ENCODE data around the gene KLHL6. TPM values are rescaled to one million over a fixed set of nuclear protein-coding genes. Genes with fewer than 3 reads are reported as not detected.
A peak's percentile ranks its signal among the peaks of the same experiment; 100 is the strongest.
"Not testable (repeated sequence)": the region's sequence is repeated elsewhere in the genome, so short reads cannot be mapped to it uniquely, and the experiment has no call there.

Gene KLHL6
- total and polyA plus RNA-seq, 4 experiments from 2014 or later: 8.4 to 56.1 (median 39.5) TPM

- Histone ChIP-seq H3K36me3 (ENCODE audit: insufficient read depth, low read length) (no peaks in the 10 kb centered on the region), H3K4me3 (ENCODE audit: low read length in 2 of 2) (no peak overlapping the region), H3K27me3 (ENCODE audit: insufficient read depth, low read length) (no peaks in the 10 kb centered on the region), H3K27ac (ENCODE audit: low read depth, low read length) (no peak overlapping the region), H3K4me1 (ENCODE audit: insufficient read depth, low read length) (peaks cover 7% of the 10 kb centered on the region), H3K9me3 (ENCODE audit: control insufficient read depth in 1 of 2, low read length in 2 of 2) (no peaks in the 10 kb centered on the region)
- H3K4me1 Mint-ChIP-seq: peaks cover 2 to 6% (median 6%) of the 10 kb centered on the region in 4 donors
- intact Hi-C loops (cut with micrococcal nuclease): no loop called here
- no peaks in the 10 kb centered on the region for H3K36me3 Mint-ChIP-seq
- ChIA-PET POLR2A (ENCODE audit: partially characterized antibody) (no interaction called here), CTCF (ENCODE audit: partially characterized antibody) (interaction anchor here (9.7 kb wide), 1 partner anchor 291 kb away, joined by 153 read pairs; no protein-coding TSS in a partner anchor)
- H3K27ac Mint-ChIP-seq: peak overlapping the region in 1 of 7 donors; percentile 36
- H3K4me3 Mint-ChIP-seq: no peak overlapping the region
- H3K27me3 Mint-ChIP-seq: peaks cover 6 to 8% of the 10 kb centered on the region in 2 donors
- H3K9me3 Mint-ChIP-seq: no peaks in the 10 kb centered on the region
- no peak for DNase-seq
Observed at GRCh38 chr3:183473969-183474368, 81.5 kb downstream of the KLHL6 start.

GRCh38 chr3:183472155-183472554 is 83.4 kb downstream of the KLHL6 start:
- no peak for DNase-seq
- Mint-ChIP-seq H3K9me3 (no peaks in the 10 kb centered on the region), H3K4me3 (no peak overlapping the region), H3K27ac (no peak overlapping the region), H3K36me3 (no peaks in the 10 kb centered on the region), H3K4me1 (peaks cover 2 to 6% (median 6%) of the 10 kb centered on the region in 4 donors), H3K27me3 (peaks cover 6 to 8% of the 10 kb centered on the region in 2 donors)
- ChIA-PET POLR2A (ENCODE audit: partially characterized antibody) (no interaction called here), CTCF (ENCODE audit: partially characterized antibody) (interaction anchor here (0.6 to 9.7 kb wide), 8 partner anchors 55 to 347 kb away, joined by 3 to 153 read pairs (median 3); no protein-coding TSS in a partner anchor)
- H3K36me3 ChIP-seq (ENCODE audit: insufficient read depth, low read length): no peaks in the 10 kb centered on the region
- H3K4me3 ChIP-seq (ENCODE audit: low read length in 2 of 2): no peak overlapping the region
- no peaks in the 10 kb centered on the region for H3K9me3 ChIP-seq (ENCODE audit: control insufficient read depth in 1 of 2, low read length in 2 of 2)
- H3K4me1 ChIP-seq (ENCODE audit: insufficient read depth, low read length): peaks cover 7% of the 10 kb centered on the region
- H3K27ac ChIP-seq (ENCODE audit: low read depth, low read length): no peak overlapping the region
- intact Hi-C loops (cut with micrococcal nuclease): no loop called here
- H3K27me3 ChIP-seq (ENCODE audit: insufficient read depth, low read length): no peaks in the 10 kb centered on the region

- intact Hi-C loops (cut with micrococcal nuclease): loop anchor here (10.0 kb wide), 1 partner anchor 196 kb away; no protein-coding TSS in a partner anchor
- POLR2A ChIA-PET (ENCODE audit: partially characterized antibody): no interaction called here
Observed at GRCh38 chr3:183468424-183468823, 87.1 kb downstream of the KLHL6 start.

GRCh38 chr3:183466575-183466974 is 88.9 kb downstream of the KLHL6 start:
- intact Hi-C loops (cut with micrococcal nuclease): loop anchor here (10.0 kb wide), 1 partner anchor 198 kb away; no protein-coding TSS in a partner anchor

More at GRCh38 chr3:183468424-183468823, 87.1 kb downstream of the KLHL6 start:
- CTCF ChIA-PET (ENCODE audit: partially characterized antibody): interaction anchor here (0.8 to 9.7 kb wide), 12 partner anchors 9 to 301 kb away, joined by 3 to 153 read pairs (median 5); no protein-coding TSS in a partner anchor
- Histone ChIP-seq H3K4me1 (ENCODE audit: insufficient read depth, low read length) (peaks cover 7% of the 10 kb centered on the region), H3K36me3 (ENCODE audit: insufficient read depth, low read length) (no peaks in the 10 kb centered on the region), H3K27me3 (ENCODE audit: insufficient read depth, low read length) (no peaks in the 10 kb centered on the region), H3K4me3 (ENCODE audit: low read length in 2 of 2) (no peak overlapping the region), H3K9me3 (ENCODE audit: control insufficient read depth in 1 of 2, low read length in 2 of 2) (no peaks in the 10 kb centered on the region), H3K27ac (ENCODE audit: low read depth, low read length) (no peak overlapping the region)
- H3K27ac Mint-ChIP-seq: no peak overlapping the region
- H3K9me3 Mint-ChIP-seq: no peaks in the 10 kb centered on the region
- H3K36me3 Mint-ChIP-seq: no peaks in the 10 kb centered on the region
- H3K4me3 Mint-ChIP-seq: no peak overlapping the region
- DNase-seq: no peak
- peaks cover 2 to 6% (median 6%) of the 10 kb centered on the region in 4 donors for H3K4me1 Mint-ChIP-seq
- H3K27me3 Mint-ChIP-seq: no peaks in the 10 kb centered on the region

GRCh38 chr3:183465710-183466109 is 89.8 kb downstream of the KLHL6 start:
- H3K4me1 Mint-ChIP-seq; POLR2A ChIA-PET (ENCODE audit: partially characterized antibody); H3K27ac ChIP-seq (ENCODE audit: low read depth, low read length); H3K4me3 ChIP-seq (ENCODE audit: low read length in 2 of 2); H3K27me3 ChIP-seq (ENCODE audit: insufficient read depth, low read length); H3K36me3 ChIP-seq (ENCODE audit: insufficient read depth, low read length); H3K9me3 ChIP-seq (ENCODE audit: control insufficient read depth in 1 of 2, low read length in 2 of 2); H3K9me3 Mint-ChIP-seq; H3K27ac Mint-ChIP-seq; H3K4me3 Mint-ChIP-seq; H3K36me3 Mint-ChIP-seq; H3K27me3 Mint-ChIP-seq; DNase-seq; H3K4me1 ChIP-seq (ENCODE audit: insufficient read depth, low read length): not testable (repeated sequence)
- CTCF ChIA-PET (ENCODE audit: partially characterized antibody): interaction anchor here (0.9 to 1.3 kb wide), 2 partner anchors 95 to 419 kb away, joined by 3 to 6 read pairs; partner anchors contain the start of gene PARL
- intact Hi-C loops (cut with micrococcal nuclease): loop anchor here (10.0 kb wide), 1 partner anchor 199 kb away; no protein-coding TSS in a partner anchor

More at GRCh38 chr3:183466575-183466974, 88.9 kb downstream of the KLHL6 start:
- H3K27ac Mint-ChIP-seq: no peak overlapping the region
- Histone ChIP-seq H3K9me3 (ENCODE audit: control insufficient read depth in 1 of 2, low read length in 2 of 2) (no peaks in the 10 kb centered on the region), H3K4me3 (ENCODE audit: low read length in 2 of 2) (no peak overlapping the region), H3K27ac (ENCODE audit: low read depth, low read length) (no peak overlapping the region), H3K27me3 (ENCODE audit: insufficient read depth, low read length) (no peaks in the 10 kb centered on the region), H3K36me3 (ENCODE audit: insufficient read depth, low read length) (no peaks in the 10 kb centered on the region), H3K4me1 (ENCODE audit: insufficient read depth, low read length) (peaks cover 7% of the 10 kb centered on the region)
- H3K4me3 Mint-ChIP-seq: no peak overlapping the region
- H3K4me1 Mint-ChIP-seq: peaks cover 2 to 6% (median 6%) of the 10 kb centered on the region in 4 donors
- ChIA-PET CTCF (ENCODE audit: partially characterized antibody) (interaction anchor here (0.7 to 1.3 kb wide), 3 partner anchors 94 to 629 kb away, joined by 3 to 6 read pairs (median 5); no protein-coding TSS in a partner anchor), POLR2A (ENCODE audit: partially characterized antibody) (no interaction called here)
- DNase-seq: no peak
- H3K36me3 Mint-ChIP-seq: no peaks in the 10 kb centered on the region
- no peaks in the 10 kb centered on the region for H3K9me3 Mint-ChIP-seq
- peaks cover 0 to 1% of the 10 kb centered on the region in 2 donors for H3K27me3 Mint-ChIP-seq

GRCh38 chr3:183464480-183464879 is 91.0 kb downstream of the KLHL6 start:
- Mint-ChIP-seq H3K4me1 (peaks cover 2 to 5% (median 4%) of the 10 kb centered on the region in 4 donors), H3K27ac (no peak overlapping the region), H3K27me3 (peaks cover 0 to 1% of the 10 kb centered on the region in 2 donors), H3K9me3 (no peaks in the 10 kb centered on the region), H3K4me3 (no peak overlapping the region), H3K36me3 (no peaks in the 10 kb centered on the region)
- Histone ChIP-seq H3K27ac (ENCODE audit: low read depth, low read length) (no peak overlapping the region), H3K4me3 (ENCODE audit: low read length in 2 of 2) (no peak overlapping the region), H3K27me3 (ENCODE audit: insufficient read depth, low read length) (no peaks in the 10 kb centered on the region), H3K4me1 (ENCODE audit: insufficient read depth, low read length) (peaks cover 5% of the 10 kb centered on the region), H3K36me3 (ENCODE audit: insufficient read depth, low read length) (no peaks in the 10 kb centered on the region), H3K9me3 (ENCODE audit: control insufficient read depth in 1 of 2, low read length in 2 of 2) (no peaks in the 10 kb centered on the region)
- ChIA-PET CTCF (ENCODE audit: partially characterized antibody) (interaction anchor here (1.3 to 1.7 kb wide), 2 partner anchors 9 to 303 kb away, joined by 3 to 11 read pairs; no protein-coding TSS in a partner anchor), POLR2A (ENCODE audit: partially characterized antibody) (no interaction called here)
- no peak for DNase-seq
- intact Hi-C loops (cut with micrococcal nuclease): loop anchor here (10.0 kb wide), 1 partner anchor 200 kb away; no protein-coding TSS in a partner anchor

- H3K4me1 Mint-ChIP-seq: no peaks in the 10 kb centered on the region
- DNase-seq: no peak
- CTCF ChIA-PET (ENCODE audit: partially characterized antibody): interaction anchor here (1.0 to 1.4 kb wide), 2 partner anchors 8 to 307 kb away, joined by 5 to 7 read pairs; no protein-coding TSS in a partner anchor
- peaks cover under 1% of the 10 kb centered on the region in 2 donors for H3K36me3 Mint-ChIP-seq
- intact Hi-C loops (cut with micrococcal nuclease): loop anchor here (10.0 kb wide), 1 partner anchor 204 kb away; no protein-coding TSS in a partner anchor
- no peaks in the 10 kb centered on the region for H3K27me3 ChIP-seq (ENCODE audit: insufficient read depth, low read length)
- no peaks in the 10 kb centered on the region for H3K4me1 ChIP-seq (ENCODE audit: insufficient read depth, low read length)
- H3K27me3 Mint-ChIP-seq: peaks cover 0 to 1% of the 10 kb centered on the region in 2 donors
- H3K36me3 ChIP-seq (ENCODE audit: insufficient read depth, low read length): no peaks in the 10 kb centered on the region
- no peak overlapping the region for H3K4me3 ChIP-seq (ENCODE audit: low read length in 2 of 2)
- POLR2A ChIA-PET (ENCODE audit: partially characterized antibody): no interaction called here
- H3K27ac ChIP-seq (ENCODE audit: low read depth, low read length): no peak overlapping the region
- H3K9me3 Mint-ChIP-seq: no peaks in the 10 kb centered on the region
- H3K27ac Mint-ChIP-seq: no peak overlapping the region
- H3K9me3 ChIP-seq (ENCODE audit: control insufficient read depth in 1 of 2, low read length in 2 of 2): no peaks in the 10 kb centered on the region
- H3K4me3 Mint-ChIP-seq: no peak overlapping the region
Observed at GRCh38 chr3:183460081-183461055, 95.1 kb downstream of the KLHL6 start.
